GM19438 (cell line): ENCODE data around the gene TOMM70.

Experiments used
- ATAC-seq: cut with Tn5 transposase; IDR thresholded peaks from one replicate; pipeline ENCODE4 v1.9.1; 2021; ENCODE audit warnings: low read depth; ENCODE audit not compliant: unreplicated experiment

Gene TOMM70

DNA sequence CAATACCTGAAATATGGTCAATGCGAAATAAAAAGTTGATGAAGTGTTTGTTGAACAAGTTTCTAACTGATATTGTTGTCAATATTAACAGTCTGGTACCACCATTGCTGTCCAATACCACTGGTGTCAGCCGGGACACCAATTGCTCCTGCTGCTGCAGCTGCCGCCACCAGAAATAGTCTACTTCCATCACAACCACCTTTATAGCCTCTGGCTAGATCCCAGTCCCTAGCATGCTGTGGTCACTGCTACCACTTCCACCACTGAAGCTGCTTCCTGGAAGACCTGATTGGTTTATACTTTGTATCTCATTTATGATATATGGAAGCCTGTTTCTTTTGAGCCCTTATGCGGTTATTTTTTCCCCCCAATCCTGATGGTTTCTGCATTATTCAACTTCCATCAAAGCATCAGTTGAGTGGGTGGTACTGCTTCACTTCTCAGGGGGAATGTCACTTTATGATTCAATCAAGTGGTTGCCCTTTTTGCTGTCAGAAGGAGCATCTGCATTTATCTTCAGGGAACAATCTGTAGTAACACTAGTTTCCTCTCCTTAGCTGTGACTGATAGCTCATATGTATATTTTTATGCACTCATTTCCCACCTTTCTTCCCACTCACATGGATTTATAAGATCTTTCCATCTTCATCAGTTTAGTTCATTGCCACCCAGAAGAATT is 12.2 kb upstream of the TOMM70 start:
- no peak for ATAC-seq

DNA sequence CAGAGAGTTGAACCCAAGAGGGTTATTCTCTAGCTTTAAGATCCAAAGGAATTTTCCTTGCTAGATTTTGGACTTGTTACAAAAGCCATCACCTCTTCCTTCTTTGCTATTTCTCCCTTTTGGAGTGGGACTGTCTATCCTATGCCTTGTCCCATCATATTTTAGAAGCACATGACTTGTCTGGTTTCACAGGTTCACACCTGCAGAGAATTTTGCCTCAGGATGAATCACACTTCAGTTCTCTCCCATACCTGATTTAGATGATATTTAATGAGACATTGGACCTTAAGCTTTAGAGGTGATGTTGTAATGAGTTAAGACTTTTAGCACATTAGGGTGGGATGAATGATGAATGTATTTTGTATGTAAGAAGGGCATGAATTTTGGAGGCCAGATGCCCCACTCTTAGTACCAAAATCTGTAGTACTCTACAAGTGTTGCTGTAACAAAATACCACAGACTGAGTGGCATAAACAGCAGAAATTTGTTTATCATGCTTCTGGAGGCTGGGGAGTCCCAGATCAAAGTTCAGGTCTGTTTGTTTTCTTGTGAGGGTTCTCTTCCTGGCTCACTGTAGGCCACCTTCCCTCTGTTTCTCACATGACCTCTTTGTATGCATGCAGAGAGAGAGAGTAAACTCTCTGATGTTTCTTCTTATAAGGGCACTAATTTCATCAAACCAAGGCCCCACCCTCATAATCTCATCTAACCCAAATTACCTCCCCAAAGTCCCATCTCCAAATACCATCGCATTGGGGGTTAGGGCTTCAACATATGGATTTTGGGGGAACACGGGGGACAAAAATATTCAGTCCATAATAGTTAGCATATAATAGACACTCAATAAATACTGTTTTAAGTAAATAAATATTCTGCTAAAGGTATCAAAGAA is 10.4 kb upstream of the TOMM70 start:
- ATAC-seq, result no peak

DNA sequence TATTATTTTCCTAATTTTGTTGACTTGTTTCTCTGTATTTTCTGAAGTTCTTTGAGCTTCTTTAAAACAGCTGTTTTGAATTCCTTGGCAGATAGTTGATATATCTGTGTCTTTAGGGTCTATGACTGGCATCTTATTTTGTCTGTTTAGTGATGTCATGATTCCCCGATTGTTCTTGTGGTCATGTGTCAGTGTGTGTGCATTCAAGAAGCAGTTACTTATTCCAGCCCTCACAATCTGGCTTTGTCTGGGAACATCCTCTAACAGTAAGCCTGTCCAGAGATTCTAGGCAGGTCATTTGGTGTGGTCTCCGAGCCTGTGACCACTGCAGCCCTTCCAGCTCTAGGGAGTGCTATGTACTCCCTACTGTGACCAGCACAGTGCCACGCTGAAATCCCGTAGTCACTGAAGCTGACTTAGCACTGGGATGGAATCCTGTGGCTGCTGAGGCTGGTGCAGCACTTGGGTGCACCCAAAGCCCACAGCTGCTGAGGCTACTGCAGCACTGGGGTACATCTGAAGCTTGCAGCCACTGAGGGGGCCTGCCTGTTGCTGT is 7.2 kb upstream of the TOMM70 start:
- ATAC-seq, result no peak

DNA sequence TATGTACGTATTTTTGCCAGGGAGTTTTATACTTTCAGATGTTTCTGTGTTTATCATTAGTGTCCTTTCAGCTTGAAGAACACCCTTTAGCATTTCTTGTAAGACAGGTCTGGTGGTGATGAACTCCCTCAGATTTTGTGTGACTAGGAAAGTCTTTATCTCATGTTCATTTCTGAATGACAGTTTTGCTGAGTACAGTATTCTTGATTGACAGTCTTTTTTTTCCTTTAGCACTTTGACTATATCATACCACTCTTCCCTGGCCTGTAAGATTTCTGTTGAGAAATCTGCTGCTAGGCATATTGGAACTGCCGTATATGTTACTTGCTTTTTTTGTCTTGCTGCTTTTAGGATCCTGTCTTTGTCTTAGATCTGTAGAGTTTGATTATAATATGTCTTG is 6.3 kb upstream of the TOMM70 start:
- ATAC-seq, result no peak

DNA sequence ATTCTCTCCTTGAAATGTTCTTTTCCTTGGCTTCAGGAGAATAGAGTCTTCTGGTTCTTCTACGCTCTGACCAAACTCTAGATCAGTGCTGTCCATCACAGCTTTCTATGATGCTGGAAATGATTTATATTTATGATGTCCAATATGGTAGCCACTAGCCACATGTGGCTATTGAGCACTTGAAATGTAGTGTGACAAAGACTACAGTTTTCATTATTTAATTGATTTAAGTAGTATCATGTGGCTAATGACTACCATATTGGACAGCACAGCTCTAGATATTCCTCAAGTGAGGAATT is 3.3 kb upstream of the TOMM70 start:
- no peak for ATAC-seq

DNA sequence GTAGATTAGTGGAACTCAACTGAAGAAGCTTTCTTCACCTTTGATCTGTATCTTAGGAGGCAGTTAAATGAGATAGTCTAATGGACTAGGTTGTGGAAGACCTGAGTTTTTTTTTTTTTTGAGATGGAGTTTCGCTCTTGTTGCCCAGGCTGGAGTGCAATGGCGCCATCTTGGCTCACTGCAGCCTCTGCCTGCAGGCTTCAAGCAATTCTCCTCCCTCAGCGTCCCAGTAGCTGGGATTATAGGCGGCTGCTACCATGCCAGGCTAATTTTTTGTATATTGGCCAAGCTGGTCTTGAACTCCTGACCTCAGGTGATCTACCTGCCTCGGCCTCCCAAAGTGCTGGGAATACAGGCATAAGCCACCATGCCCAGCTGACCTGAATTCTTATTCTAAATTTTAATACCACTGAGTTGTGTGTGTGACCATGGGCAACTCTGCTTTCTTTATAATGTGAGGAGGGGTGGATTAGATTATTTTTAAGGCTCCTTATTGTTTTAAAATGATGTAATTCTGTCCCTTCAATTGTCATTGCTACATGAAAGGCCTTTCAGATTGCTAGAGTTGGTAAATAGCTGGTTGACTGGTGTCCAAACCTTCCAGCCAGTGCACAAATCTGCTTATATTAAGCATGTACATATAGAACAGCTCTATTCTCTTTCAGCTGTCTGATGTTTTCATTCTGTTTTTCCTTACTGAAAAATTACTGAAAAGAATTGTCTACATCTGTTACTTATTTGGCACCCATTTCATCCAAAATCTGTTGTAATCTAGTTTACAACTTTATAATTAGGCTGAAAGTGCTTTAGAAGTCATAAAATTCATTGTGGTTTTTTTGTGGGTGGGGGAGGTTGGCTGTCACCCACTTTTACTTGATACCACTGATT is 2.7 kb upstream of the TOMM70 start:
- no peak for ATAC-seq

DNA sequence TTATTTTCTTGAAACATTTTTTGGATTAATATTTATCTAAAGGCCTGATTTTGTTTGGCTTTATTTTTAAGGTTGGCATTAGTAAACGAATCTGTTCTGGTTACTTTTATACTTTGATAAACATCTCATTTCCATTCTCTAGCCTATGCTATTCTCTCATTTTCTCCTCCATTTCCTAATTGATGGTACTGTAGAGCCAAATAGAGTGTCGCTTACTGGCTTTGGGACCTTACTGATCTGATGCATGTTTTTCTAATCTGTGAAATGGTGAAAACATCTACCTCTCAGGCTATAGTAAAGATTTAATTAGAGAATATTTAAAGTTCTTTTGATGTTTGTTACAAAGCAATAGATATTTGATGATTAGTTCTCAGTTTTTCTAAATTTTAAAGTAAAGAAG is 2.0 kb upstream of the TOMM70 start:
- ATAC-seq, result no peak

DNA sequence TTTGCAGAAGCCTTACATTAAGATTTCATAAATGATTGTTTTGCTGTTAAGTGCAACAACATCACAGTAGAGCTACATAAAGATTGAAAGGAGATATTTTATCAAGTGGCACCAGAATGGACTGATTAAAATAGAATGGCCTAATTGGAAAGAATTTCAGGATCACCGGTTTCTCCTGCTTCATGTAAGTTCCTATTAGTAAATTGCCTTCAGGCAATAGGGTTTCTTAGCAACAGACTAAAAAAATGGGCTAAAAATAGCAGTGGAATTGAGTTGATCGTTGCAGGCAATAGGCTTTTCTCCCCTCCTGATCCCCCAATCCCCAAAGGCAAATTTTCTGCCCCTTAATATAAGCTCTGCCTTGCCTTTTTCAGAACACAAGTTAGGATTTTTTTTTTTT is 1.4 kb upstream of the TOMM70 start:
- ATAC-seq, result no peak

DNA sequence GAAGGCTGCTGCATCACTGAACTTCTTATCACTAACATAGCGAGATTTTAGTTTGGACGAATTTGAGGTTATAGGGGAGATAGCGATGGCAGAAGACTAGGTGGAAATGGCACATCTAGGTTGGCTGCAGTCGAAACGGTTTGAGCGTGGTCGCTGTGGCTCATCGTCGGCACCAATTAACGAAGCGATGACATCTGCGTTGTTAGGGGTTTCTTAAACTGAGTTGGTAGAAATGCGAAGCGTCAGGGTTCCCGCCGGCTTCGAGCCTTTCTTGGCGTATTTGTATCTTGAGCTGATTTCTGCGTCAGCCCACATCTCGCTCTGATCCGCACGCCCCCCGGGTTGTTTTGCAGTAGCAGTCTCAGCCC is 769 bp upstream of the TOMM70 start:
- ATAC-seq, result peak; percentile 20

DNA sequence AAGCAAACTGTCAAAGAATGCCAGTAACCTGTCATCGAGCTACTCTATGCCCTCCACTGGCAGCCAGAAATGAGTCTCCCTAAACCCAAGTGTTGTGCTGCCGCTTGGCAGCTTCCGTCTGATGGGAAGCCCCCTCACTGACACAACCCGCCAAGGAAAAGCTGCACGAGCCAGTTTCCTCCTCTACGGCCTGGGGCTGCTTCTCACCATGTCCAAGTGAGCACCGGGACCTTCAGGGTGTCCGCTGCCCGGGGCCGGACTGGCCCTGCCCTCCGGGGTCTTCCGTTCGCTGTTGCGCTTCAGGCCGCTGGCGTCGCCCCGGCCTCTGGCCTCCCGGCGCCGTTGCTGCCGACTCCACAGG is 490 bp downstream of the TOMM70 start:
- ATAC-seq, result peak; percentile 6

DNA sequence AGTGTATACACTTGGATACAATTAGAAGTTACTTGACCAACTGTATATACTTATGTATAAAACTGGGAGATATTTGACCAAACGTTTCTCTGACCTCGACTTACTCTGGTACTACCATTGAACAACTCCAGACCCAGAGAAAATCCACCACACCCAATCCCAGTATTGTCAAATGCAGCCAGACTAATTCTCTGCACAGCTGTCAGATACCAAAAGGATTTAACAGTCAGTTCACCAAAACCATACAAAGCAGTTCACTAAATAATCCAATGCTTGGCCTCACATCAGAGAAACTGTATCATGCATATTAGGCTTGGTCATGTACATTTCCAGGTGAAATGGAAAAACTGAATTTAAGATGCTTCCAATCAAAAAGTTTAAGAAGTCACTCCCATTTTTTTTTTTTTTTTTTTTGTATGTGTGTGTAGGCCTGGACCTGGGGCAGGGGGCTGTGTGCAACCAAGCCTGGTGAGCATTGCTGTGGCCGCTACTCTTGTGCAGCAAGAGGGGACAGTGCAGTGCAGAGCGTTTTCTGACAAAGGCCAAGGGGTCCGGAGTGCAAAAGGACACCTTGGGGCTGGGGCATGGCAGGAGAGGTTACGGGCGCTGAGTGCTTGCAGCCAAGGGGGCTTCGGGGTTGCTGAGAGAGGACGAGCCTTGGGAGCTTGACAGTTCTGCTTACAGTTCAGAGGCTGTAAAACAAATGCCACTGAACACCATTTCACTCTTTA is 1.4 kb downstream of the TOMM70 start:
- ATAC-seq, result no peak

DNA sequence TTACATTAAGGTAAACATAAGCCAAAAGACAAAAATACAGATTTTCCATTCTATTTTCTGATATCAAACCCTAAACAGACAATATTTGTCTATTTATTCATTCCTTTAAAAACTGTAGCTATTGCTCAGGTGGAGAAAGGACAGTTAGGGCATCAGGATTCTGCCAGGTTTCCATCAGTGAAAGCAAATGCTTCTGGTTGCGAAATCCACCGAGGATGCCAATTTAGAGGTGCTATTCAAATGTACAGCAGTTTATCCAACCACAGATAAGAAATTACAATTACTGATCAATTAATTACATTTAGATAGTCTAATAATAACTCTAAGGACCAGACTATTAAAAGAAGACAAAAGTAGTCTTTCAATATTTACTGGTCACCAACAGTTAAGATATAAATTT is 3.9 kb downstream of the TOMM70 start:
- ATAC-seq, result no peak

DNA sequence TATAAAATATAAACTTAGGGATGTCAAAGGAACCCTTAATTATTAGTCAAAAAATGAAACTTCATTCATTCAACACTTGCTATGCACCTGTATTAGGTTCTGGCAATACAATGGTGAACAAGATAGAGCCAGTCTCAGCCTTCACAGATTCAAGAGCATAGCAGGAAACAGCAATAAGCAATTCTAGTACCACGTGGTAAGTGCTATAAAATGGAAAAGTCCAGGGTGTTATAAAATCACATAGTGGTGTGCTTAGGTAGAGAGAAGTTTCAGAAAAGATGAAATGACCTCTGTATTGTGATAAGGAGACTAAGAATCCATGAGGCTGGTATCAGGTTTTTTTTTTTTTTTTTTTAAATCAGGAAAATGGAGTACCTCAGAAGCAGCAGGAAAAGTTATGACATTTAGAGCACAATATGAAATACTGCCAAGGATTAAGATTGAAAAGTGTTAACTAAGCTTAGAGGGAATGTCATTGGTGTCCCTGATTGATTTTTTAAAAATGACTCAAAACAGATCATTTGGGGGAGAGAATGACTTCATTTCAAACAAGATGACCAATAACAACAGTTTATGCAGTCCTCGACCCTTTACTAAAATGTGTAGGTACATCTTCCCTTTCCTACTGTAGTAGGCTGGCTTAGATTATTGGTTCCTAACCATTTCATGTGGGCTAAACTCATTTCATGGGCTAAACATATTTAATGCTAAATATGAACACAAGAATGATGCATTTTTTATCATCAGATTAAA is 5.0 kb downstream of the TOMM70 start:
- ATAC-seq, result no peak

DNA sequence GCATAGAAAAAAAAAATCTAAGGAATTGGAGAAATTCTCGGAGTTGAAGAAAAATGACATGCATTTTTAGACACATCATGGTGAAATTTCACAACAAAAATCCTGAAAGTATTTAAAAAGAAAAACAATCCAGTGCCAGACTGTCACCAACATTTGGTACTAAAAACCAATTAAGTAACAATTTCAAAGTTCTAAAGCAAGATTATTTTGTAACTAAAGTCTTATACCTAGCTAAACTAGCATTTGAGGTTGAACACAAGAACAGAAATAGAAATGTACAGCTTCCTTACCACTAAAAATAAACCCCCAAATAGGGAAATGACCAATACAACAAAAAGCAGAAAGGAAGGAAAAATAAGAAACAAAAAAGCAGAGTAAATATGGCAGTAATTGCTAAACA is 11.9 kb downstream of the TOMM70 start:
- no peak for ATAC-seq

DNA sequence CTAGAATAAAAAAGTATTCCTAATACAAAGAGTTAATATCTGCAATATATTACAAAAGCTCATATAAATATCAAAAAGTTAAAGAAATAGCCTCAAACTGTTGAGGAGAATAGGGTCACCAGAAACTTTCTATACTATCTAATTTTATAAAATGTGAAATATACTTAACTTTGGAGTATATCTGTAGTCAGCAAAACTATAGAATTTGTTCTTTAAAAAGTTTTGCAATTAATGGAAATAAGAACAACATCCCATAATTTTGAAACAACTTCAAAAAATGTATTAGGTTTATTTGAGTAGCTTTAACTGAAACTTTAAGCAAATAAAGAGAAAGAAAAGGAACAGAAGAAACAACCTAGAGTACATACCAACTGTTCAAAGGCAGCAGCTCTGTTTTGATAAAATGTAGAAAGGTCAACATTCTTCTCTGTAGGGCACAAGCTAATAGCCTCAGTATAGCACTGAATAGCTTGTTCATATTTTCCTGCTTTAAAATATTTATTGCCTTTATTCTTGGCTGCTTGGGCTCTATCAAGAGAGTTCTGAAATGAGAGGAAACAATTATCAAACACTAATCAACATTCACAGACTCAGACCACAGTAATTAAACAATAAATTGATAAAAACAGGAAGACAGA is 14.3 kb downstream of the TOMM70 start:
- ATAC-seq, result no peak

DNA sequence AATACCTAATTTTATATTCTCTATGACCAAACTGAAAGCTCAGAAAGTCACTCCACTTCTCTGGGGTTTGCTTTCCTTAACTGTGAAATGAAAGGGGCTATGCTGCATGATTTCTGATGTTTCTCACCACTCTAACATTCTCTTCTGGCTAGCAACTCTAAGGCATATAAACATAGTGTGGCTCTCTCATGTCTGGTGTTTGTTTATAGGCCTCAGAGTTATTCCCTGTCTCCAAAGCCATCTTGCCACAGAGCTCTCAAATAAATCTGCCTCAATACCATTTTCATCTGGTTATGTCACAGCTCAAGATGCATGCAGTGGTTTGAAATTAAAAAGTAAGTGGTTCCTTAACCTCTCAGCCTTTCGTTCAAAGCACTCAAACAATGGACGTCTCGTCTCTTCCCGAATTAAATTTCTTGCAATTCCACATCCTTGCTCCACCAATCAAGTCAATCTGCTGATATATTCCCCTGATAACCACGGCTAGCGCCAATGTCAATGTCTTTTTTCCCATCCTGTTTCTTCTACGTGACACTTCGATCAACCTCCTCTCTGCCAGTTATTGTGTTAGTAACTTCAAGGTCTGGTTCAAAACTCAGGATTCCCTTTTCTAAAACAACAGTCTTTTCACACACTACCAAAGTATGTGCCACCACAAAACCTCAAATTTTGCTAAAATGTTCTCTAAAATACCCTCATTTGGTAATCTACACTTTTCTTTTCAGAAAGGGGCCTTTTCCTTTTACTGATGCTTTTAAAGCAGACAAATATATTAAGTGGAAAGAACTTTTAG is 16.0 kb downstream of the TOMM70 start:
- ATAC-seq, result no peak

DNA sequence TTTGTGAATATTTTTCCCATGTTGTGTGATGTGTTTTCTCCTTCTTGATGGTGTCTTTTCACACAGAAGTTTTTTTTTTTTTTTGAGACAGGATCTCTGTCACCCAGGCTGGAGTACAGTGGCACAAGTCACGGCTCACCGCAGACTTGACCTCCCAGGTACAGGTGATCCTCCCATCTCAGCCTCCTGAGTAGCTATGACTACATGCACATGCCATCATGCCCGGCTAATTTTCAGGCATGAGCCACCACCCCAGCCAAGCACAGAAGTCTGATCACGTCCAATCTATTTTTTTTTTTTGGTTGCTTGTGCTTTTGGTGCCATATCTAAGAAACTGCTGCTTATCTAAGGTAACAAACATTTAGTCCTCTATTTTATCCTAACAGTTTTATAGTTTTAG is 24.6 kb downstream of the TOMM70 start:
- ATAC-seq, result no peak

DNA sequence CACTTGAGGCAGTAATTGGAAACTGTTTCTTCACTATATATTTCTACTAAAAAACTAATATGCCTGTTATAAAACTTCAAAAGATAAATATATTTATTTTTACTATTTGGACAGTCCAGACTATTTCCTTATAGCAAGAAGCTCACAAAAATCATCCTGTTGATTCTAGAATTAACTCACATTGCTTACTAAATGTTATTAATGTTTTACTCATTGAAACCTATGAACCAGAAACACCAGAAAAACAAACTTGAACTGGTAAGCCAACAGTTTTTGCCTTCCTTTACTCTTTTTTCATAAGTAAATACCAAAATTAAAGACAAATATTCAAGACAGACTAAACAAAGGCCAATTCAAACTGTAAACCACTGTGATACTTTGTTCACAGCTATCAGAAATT is 26.4 kb downstream of the TOMM70 start:
- no peak for ATAC-seq

DNA sequence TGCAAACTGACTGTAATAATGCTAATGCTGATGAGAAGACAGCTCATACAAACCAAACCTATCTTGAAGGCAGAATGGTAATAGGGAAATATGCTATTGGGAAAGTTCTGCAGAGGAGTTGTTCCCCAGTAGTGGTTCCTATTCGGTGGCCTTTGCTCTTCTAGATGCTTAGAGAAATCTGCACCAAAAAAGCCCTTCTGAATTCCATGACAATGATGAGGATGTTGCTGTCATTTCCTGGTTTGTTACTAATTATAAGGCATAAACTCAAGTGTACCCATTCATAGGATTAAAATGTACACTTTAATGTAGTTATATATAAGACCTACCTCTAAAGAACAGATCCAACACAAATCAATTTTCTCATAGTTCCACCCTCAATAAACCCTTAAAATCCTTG is 30.1 kb downstream of the TOMM70 start:
- no peak for ATAC-seq
